ENCODE data around the gene RNF135. TPM values are rescaled to one million over a fixed set of nuclear protein-coding genes. Genes with fewer than 3 reads are reported as not detected.
"Not testable (repeated sequence)": the region's sequence is repeated elsewhere in the genome, so short reads cannot be mapped to it uniquely, and the experiment has no call there.

RNF135 gene
- total RNA-seq, 2 donors from 2014 or later = 32.1 to 39.3 TPM

DNA sequence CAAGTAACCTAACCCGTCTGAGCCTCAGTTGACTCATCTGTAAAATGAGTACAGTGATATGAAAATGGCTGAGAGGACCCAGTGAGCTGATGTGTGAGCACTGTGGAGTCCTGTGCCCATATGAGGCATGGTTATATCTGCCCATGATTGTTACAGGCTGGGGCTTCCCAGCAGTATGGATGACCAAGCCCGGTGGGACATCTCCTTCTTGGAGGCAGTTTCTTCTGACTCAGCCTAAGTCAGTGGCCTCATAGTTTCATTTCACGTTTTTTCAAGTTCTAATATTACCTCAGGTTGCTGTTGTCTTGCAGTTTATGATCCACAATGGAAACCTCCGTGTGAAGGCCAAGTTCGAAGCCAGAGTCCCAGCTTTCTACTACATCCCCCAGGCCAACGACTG, 44.3 kb upstream of the RNF135 start:
- DNase-seq (ENCODE audit: low spot score) = no peak
- Histone ChIP-seq H3K27ac (no peak overlapping the region), H3K27me3 (replicated peaks; ENCODE audit: insufficient read depth) (no peaks in the 10 kb centered on the region), H3K4me1 (replicated peaks) (no peaks in the 10 kb centered on the region), H3K36me3 (no peaks in the 10 kb centered on the region), H3K9me3 (no peaks in the 10 kb centered on the region), H3K4me3 (no peak overlapping the region)
- 81% methylated on average over 6 of the region's 6 CpGs for WGBS
- intact Hi-C loops (cut with DNase I) = no loop called here
- no peak for TF ChIP-seq POLR2AphosphoS5 (IDR thresholded peaks at IDR 0.05)
- TF ChIP-seq, protein P1, sequence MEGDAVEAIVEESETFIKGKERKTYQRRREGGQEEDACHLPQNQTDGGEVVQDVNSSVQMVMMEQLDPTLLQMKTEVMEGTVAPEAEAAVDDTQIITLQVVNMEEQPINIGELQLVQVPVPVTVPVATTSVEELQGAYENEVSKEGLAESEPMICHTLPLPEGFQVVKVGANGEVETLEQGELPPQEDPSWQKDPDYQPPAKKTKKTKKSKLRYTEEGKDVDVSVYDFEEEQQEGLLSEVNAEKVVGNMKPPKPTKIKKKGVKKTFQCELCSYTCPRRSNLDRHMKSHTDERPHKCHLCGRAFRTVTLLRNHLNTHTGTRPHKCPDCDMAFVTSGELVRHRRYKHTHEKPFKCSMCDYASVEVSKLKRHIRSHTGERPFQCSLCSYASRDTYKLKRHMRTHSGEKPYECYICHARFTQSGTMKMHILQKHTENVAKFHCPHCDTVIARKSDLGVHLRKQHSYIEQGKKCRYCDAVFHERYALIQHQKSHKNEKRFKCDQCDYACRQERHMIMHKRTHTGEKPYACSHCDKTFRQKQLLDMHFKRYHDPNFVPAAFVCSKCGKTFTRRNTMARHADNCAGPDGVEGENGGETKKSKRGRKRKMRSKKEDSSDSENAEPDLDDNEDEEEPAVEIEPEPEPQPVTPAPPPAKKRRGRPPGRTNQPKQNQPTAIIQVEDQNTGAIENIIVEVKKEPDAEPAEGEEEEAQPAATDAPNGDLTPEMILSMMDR (IDR thresholded peaks at IDR 0.05) = no peak
- TF ChIP-seq POLR2A (IDR thresholded peaks at IDR 0.05) = no peak

DNA sequence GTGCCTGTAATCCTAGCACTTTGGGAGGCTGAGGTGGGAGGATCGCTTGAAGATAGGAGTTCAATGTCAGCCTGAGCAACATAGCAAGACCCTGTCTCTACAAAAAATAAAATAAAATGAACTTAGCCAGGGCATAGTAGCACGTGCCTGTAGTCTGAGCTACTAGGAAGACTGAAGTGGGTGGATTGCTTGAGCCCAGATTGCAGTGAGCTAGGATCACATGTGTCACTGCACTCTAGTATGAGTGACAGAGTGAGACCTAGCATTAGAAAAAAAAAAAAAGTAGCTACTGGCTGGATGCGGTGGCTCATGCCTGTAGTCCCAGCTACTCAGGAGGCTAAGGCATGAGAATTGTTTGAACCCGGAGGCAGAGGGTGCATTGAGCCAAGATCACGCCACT, 43.1 kb upstream of the RNF135 start:
- H3K36me3 ChIP-seq = no peaks in the 10 kb centered on the region
- no peaks in the 10 kb centered on the region for H3K4me1 ChIP-seq (replicated peaks)
- intact Hi-C loops (cut with DNase I) = no loop called here
- H3K4me3 ChIP-seq = no peak overlapping the region
- TF ChIP-seq POLR2AphosphoS5 (IDR thresholded peaks at IDR 0.05) (no peak), POLR2A (IDR thresholded peaks at IDR 0.05) (no peak)
- TF ChIP-seq, protein P1 (IDR thresholded peaks at IDR 0.05) = no peak
- H3K9me3 ChIP-seq = no peaks in the 10 kb centered on the region
- WGBS = 94% methylated on average over 5 of the region's 5 CpGs
- no peak overlapping the region for H3K27ac ChIP-seq
- no peaks in the 10 kb centered on the region for H3K27me3 ChIP-seq (replicated peaks; ENCODE audit: insufficient read depth)
- DNase-seq (ENCODE audit: low spot score) = no peak

DNA sequence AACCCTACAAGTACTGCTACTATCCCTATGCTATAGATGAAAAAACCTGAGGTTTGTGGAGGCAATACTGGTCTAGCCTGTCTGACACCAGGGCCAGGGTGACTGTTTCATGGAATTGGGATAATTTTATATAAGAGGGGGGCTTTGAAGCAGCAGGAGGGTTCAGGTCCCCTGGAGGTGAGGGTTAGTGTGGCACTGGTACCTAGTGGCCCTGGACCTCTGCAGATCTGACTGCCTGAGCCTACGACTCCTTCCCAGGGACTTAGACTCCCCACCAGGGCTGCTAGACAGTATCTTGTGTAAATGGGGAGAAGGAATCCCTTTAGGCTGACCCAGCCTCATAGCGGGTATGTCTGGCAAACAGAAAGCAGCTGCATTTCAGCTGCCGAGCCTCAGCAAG, 42.3 kb upstream of the RNF135 start:
- Histone ChIP-seq H3K27me3 (replicated peaks; ENCODE audit: insufficient read depth) (no peaks in the 10 kb centered on the region), H3K36me3 (no peaks in the 10 kb centered on the region), H3K27ac (no peak overlapping the region), H3K4me3 (no peak overlapping the region), H3K4me1 (replicated peaks) (no peaks in the 10 kb centered on the region), H3K9me3 (no peaks in the 10 kb centered on the region)
- DNase-seq (ENCODE audit: low spot score) = no peak
- intact Hi-C loops (cut with DNase I) = no loop called here
- WGBS = 72% methylated on average over 3 of the region's 3 CpGs
- TF ChIP-seq POLR2A (IDR thresholded peaks at IDR 0.05) (no peak), POLR2AphosphoS5 (IDR thresholded peaks at IDR 0.05) (no peak)
- TF ChIP-seq, protein P1 (IDR thresholded peaks at IDR 0.05) = no peak

DNA sequence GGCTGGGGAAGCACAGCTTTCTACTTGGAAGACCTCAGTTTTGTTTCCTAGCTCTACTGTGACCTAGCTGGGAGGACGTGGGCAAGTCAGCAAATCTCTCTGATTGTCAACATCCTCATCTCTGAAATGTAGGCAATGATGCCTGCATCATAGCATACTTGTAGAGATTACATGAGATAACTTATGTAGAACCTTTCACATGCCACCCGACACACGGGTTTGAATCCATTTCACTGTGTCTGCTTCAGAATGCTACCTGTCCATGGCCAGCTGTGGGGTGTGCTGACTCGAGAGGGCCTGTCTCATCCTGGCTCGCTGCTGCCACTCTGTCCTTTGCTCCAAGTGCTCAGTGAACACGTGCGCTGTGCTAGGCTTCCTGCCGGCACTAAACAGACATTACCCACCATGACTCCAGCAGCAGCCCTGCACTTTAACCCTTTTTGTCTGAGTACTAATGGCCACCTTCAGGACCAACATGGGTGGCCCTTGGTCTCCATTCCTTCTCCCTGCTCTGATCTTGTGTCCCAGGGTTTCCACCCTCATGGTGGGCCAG, 41.7 kb upstream of the RNF135 start:
- H3K27ac ChIP-seq = no peak overlapping the region
- no peaks in the 10 kb centered on the region for H3K36me3 ChIP-seq
- 58% methylated on average over 8 of the region's 8 CpGs for WGBS
- no peaks in the 10 kb centered on the region for H3K27me3 ChIP-seq (replicated peaks; ENCODE audit: insufficient read depth)
- TF ChIP-seq POLR2A (IDR thresholded peaks at IDR 0.05) (no peak), POLR2AphosphoS5 (IDR thresholded peaks at IDR 0.05) (no peak)
- TF ChIP-seq, protein P1 (IDR thresholded peaks at IDR 0.05) = no peak
- H3K9me3 ChIP-seq = no peaks in the 10 kb centered on the region
- no peaks in the 10 kb centered on the region for H3K4me1 ChIP-seq (replicated peaks)
- intact Hi-C loops (cut with DNase I) = no loop called here
- H3K4me3 ChIP-seq = no peak overlapping the region
- DNase-seq (ENCODE audit: low spot score) = no peak

DNA sequence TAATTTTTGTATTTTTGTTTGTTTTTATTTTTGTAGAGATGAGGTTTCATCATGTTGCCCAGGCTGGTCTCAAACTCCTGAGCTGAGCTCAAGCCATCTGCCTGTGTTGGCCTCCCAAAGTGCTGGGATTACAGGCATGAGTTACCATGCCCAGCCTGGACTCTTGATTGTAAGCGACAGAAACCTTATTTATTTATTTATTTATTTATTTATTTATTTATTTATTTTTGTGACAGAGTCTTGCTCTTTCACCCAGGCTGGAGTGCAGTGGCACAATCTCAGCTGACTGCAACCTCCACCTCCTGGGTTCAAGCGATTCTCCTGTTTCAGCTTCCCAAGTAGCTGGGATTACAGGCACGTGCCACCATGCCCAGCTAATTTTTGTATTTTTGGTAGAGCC, 41.0 kb upstream of the RNF135 start:
- H3K27ac ChIP-seq; intact Hi-C loops (cut with DNase I); H3K4me3 ChIP-seq; H3K27me3 ChIP-seq (replicated peaks; ENCODE audit: insufficient read depth); H3K9me3 ChIP-seq; H3K4me1 ChIP-seq (replicated peaks); H3K36me3 ChIP-seq; DNase-seq (ENCODE audit: low spot score): not testable (repeated sequence)
- 97% methylated on average over 3 of the region's 3 CpGs for WGBS
